ENCODE results near the gene NUDT22.

The NUDT22 gene

DNA sequence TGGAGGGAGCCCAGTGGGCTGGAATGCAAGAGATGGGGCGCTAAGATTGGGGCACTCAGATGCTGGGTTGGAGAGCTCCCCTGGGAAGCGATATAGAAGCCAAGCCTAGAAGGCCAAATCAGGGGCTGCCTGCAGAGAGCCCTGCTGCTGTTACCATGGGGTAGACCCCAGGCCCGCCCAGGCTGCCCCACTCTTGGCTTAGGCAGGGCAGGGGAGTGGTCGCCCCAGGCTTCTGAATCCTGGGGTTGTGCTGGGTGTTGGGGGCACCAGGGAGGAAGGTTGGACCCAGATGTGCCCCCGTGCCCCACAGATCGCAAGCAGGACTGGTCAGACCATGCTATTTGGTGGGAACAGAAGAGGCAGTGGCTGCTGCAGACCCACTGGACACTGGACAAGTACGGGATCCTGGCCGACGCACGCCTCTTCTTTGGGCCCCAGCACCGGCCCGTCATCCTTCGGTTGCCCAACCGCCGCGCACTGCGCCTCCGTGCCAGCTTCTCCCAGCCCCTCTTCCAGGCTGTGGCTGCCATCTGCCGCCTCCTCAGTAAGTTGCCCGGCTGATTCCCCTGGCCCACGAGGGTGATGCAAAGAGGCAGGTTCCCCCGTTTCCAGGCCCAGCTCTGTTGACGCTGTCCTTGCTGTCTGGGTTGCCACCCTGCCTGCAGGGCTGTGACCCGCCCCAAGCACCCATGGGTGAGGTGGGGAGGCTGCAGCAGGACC is 15.6 kb upstream of the NUDT22 start:
- DNase-seq (ENCODE audit: low spot score in 2 of 2), result no peak
- Histone ChIP-seq H3K36me3 (replicated peaks) (peaks cover 23% of the 10 kb centered on the region), H3K4me3 (no peak overlapping the region), H3K9me3 (no peaks in the 10 kb centered on the region), H3K4me1 (no peaks in the 10 kb centered on the region), H3K27me3 (ENCODE audit: low read depth) (no peaks in the 10 kb centered on the region)
- in situ Hi-C loops (cut with MboI; ENCODE audit: low sequenced_read_pairs), result no loop called here

DNA sequence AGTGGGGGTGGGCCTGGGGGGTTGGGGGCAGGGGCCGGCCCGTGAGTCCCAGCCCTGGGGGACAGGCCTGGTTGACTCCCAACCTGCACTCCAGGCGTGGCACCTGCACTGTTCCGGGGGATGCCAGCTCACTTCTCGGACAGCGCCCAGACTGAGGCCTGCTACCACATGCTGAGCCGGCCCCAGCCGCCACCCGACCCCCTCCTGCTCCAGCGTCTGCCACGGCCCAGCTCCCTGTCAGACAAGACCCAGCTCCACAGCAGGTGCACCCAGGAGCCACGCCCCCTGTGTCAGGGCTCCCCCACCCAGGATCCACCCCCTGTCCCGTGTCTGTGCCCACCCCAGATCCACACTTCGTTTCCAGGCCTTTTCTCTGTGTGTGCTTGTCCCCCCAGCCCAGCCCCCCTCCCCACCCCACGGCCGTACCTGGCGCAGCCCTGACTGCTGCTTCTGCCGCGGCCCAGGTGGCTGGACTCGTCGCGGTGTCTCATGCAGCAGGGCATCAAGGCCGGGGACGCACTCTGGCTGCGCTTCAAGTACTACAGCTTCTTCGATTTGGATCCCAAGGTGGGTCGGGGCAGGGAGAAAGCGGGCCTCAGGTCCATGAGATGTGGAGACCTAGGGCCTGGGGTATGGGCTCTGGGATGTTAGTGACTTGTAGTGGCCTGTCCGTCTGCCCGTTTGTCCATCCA is 14.7 kb upstream of the NUDT22 start:
- Histone ChIP-seq H3K4me1 (no peaks in the 10 kb centered on the region), H3K4me3 (no peak overlapping the region), H3K9me3 (no peaks in the 10 kb centered on the region), H3K27me3 (ENCODE audit: low read depth) (no peaks in the 10 kb centered on the region), H3K36me3 (replicated peaks) (peaks cover 15% of the 10 kb centered on the region)
- no peak for DNase-seq (ENCODE audit: low spot score in 2 of 2)
- in situ Hi-C loops (cut with MboI; ENCODE audit: low sequenced_read_pairs), result no loop called here

DNA sequence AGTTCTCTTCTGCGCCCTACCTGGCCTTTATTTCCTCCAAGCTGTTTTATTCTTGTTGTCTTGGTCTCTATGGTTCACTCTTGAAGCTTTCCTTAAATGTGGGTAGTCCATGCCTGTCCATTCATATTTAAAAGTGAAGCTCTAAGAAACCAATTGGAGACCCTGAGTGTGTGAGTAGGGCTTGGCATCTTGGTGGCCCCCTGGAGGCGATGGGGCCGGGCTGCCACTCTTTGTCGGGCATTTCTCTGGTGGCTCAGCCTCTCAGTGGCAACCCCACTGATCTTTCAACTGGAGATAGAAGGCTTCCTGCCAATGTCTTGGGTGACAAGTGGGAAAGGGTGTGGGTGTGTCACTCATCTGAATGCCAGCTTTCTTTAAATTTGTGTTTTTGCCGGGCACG is 9.2 kb upstream of the NUDT22 start:
- no peaks in the 10 kb centered on the region for H3K27me3 ChIP-seq (ENCODE audit: low read depth)
- no peak for DNase-seq (ENCODE audit: low spot score in 2 of 2)
- no peaks in the 10 kb centered on the region for H3K4me1 ChIP-seq
- in situ Hi-C loops (cut with MboI; ENCODE audit: low sequenced_read_pairs), result no loop called here
- H3K9me3 ChIP-seq, result no peaks in the 10 kb centered on the region
- H3K36me3 ChIP-seq (replicated peaks), result peaks cover 4% of the 10 kb centered on the region; the same call in 1 of the 2 replicates
- no peak overlapping the region for H3K4me3 ChIP-seq

DNA sequence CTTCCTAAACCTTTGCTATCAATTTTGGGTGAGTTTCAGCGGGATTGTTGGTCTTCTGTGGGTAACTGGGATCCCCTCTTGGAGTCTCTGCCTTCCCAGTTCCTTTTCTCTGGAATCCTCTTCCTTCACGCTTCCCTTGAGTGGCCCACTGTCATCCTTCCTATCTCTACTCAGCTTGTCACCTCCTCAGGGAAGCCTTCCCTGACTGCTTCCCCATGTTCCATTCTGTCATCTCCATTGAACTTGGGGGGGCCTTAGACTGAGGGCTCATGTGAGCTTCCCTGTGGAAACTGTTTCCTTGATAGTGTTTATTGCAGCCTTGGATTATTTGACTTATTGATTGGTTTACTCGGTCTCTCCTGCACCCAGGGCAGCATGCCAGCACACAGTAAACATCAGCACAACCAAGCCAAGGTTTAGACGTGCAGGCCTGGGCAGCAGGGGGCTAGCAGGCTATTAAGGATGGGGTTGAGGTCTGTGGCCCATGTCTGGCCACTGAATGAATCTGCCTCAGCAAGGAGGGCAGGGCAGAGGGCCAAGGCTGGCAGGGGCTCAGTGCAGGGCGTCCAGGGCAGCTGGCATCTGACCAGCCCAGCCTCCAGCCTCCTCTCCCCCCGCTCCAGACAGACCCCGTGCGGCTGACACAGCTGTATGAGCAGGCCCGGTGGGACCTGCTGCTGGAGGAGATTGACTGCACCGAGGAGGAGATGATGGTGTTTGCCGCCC is 7.3 kb upstream of the NUDT22 start:
- H3K9me3 ChIP-seq, result no peaks in the 10 kb centered on the region
- no peaks in the 10 kb centered on the region for H3K4me1 ChIP-seq
- H3K36me3 ChIP-seq (replicated peaks), result peaks cover 11% of the 10 kb centered on the region
- in situ Hi-C loops (cut with MboI; ENCODE audit: low sequenced_read_pairs), result no loop called here
- H3K4me3 ChIP-seq, result no peak overlapping the region
- H3K27me3 ChIP-seq (ENCODE audit: low read depth), result no peaks in the 10 kb centered on the region
- DNase-seq (ENCODE audit: low spot score in 2 of 2), result no peak

DNA sequence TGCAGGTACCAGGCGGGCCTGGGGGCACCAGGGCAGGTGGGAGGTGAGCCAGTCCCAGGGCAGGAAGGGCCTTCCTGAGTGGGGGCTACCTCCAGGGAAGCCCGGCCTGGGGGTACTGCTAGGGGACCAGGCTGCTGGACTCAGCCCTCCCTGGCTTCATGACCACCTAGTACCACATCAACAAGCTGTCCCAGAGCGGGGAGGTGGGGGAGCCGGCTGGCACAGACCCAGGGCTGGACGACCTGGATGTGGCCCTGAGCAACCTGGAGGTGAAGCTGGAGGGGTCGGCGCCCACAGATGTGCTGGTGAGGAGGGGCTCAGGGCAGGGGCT is 6.8 kb upstream of the NUDT22 start:
- Histone ChIP-seq H3K4me1 (no peaks in the 10 kb centered on the region), H3K36me3 (replicated peaks) (peaks cover 13% of the 10 kb centered on the region), H3K9me3 (no peaks in the 10 kb centered on the region), H3K4me3 (no peak overlapping the region), H3K27me3 (ENCODE audit: low read depth) (no peaks in the 10 kb centered on the region)
- in situ Hi-C loops (cut with MboI; ENCODE audit: low sequenced_read_pairs), result no loop called here
- no peak for DNase-seq (ENCODE audit: low spot score in 2 of 2)

DNA sequence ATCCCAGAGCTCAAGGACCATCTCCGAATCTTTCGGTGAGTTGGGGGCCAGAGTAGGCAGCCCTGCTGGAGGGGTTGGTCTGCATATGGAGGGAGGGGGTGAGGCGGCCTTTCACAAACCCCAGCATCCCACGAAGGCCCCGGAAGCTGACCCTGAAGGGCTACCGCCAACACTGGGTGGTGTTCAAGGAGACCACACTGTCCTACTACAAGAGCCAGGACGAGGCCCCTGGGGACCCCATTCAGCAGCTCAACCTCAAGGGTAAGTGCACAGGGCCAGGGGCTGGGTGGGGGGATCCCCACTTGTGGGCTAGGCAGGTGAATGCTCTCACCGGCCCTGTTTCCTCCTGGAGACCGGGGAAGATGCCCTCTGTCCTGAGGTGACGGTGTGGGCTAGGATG is 6.3 kb upstream of the NUDT22 start:
- Histone ChIP-seq H3K36me3 (replicated peaks) (peaks cover 13% of the 10 kb centered on the region), H3K9me3 (no peaks in the 10 kb centered on the region), H3K4me1 (no peaks in the 10 kb centered on the region), H3K4me3 (no peak overlapping the region), H3K27me3 (ENCODE audit: low read depth) (no peaks in the 10 kb centered on the region)
- DNase-seq (ENCODE audit: low spot score in 2 of 2), result no peak
- in situ Hi-C loops (cut with MboI; ENCODE audit: low sequenced_read_pairs), result no loop called here

DNA sequence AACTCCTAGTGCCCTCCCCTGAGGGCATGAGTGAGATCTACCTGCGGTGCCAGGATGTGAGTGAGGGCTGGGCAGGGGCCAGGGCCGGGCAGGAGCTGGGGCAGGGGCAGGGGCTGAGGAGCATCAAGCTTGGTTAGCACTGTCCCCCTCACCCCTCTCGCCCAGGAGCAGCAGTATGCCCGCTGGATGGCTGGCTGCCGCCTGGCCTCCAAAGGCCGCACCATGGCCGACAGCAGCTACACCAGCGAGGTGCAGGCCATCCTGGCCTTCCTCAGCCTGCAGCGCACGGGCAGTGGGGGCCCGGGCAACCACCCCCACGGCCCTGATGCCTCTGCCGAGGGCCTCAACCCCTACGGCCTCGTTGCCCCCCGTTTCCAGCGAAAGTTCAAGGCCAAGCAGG is 5.8 kb upstream of the NUDT22 start:
- Histone ChIP-seq H3K4me3 (no peak overlapping the region), H3K9me3 (no peaks in the 10 kb centered on the region), H3K4me1 (peaks cover 2% of the 10 kb centered on the region; the same call in 1 of the 2 replicates), H3K36me3 (replicated peaks) (peaks cover 13% of the 10 kb centered on the region), H3K27me3 (ENCODE audit: low read depth) (no peaks in the 10 kb centered on the region)
- DNase-seq (ENCODE audit: low spot score in 2 of 2), result no peak
- in situ Hi-C loops (cut with MboI; ENCODE audit: low sequenced_read_pairs), result no loop called here

DNA sequence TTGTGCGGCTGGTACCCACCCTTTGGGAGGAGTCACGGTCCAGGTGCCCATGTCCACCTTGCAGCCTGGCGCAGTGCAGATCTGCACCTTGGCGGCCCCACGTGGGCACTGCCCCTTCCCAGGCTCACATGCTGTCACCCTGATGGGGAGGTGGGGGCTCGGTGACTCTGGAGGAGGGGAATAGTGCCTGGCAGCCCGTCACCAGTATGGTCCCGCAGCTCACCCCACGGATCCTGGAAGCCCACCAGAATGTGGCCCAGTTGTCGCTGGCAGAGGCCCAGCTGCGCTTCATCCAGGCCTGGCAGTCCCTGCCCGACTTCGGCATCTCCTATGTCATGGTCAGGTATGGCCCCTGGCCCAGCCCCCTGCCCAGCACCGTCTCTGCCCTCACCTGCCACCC is 5.3 kb upstream of the NUDT22 start:
- in situ Hi-C loops (cut with MboI; ENCODE audit: low sequenced_read_pairs), result no loop called here
- no peak for DNase-seq (ENCODE audit: low spot score in 2 of 2)
- no peaks in the 10 kb centered on the region for H3K27me3 ChIP-seq (ENCODE audit: low read depth)
- peaks cover 3% of the 10 kb centered on the region; the same call in 1 of the 2 replicates for H3K4me1 ChIP-seq
- H3K36me3 ChIP-seq (replicated peaks), result peaks cover 13% of the 10 kb centered on the region
- H3K4me3 ChIP-seq, result no peak overlapping the region
- no peaks in the 10 kb centered on the region for H3K9me3 ChIP-seq

DNA sequence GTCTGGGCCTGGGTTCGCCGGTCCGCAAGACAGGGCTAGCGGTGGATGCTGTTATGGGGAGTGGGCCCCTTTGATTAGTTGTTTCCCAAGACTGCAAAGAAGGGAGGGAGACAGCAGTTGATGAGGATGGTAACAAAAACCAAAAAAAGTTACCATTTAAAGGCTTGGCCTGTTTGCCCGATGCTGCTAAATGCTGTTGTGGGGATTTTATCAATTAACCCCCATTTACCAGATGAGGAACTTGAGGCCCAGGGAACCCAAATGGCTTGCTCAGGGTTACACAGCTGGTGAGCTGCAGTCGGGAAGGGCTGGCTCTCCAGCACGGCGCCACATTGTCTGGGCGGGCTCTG is 3.4 kb upstream of the NUDT22 start:
- peaks cover 3% of the 10 kb centered on the region; the same call in 1 of the 2 replicates for H3K4me1 ChIP-seq
- no peak for DNase-seq (ENCODE audit: low spot score in 2 of 2)
- H3K4me3 ChIP-seq, result no peak overlapping the region
- no peaks in the 10 kb centered on the region for H3K9me3 ChIP-seq
- peaks cover 13% of the 10 kb centered on the region for H3K36me3 ChIP-seq (replicated peaks)
- in situ Hi-C loops (cut with MboI; ENCODE audit: low sequenced_read_pairs), result no loop called here
- H3K27me3 ChIP-seq (ENCODE audit: low read depth), result no peaks in the 10 kb centered on the region

DNA sequence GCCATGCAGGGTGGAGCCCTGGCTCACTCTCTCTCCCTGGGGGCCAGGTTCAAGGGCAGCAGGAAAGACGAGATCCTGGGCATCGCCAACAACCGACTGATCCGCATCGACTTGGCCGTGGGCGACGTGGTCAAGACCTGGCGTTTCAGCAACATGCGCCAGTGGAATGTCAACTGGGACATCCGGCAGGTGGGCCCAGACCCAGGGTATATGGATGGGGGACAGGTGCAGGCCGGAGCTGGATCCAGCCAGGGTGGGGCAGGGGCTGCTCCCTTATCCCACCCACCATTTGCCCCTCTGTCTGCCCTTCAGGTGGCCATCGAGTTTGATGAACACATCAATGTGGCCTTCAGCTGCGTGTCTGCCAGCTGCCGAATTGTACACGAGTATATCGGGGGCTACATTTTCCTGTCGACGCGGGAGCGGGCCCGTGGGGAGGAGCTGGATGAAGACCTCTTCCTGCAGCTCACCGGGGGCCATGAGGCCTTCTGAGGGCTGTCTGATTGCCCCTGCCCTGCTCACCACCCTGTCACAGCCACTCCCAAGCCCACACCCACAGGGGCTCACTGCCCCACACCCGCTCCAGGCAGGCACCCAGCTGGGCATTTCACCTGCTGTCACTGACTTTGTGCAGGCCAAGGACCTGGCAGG is 2.9 kb upstream of the NUDT22 start:
- no peak overlapping the region for H3K4me3 ChIP-seq
- H3K27me3 ChIP-seq (ENCODE audit: low read depth), result no peaks in the 10 kb centered on the region
- in situ Hi-C loops (cut with MboI; ENCODE audit: low sequenced_read_pairs), result no loop called here
- DNase-seq (ENCODE audit: low spot score in 2 of 2), result no peak
- H3K36me3 ChIP-seq (replicated peaks), result peaks cover 13% of the 10 kb centered on the region
- H3K9me3 ChIP-seq, result no peaks in the 10 kb centered on the region
- H3K4me1 ChIP-seq, result peaks cover 3% of the 10 kb centered on the region; the same call in 1 of the 2 replicates

DNA sequence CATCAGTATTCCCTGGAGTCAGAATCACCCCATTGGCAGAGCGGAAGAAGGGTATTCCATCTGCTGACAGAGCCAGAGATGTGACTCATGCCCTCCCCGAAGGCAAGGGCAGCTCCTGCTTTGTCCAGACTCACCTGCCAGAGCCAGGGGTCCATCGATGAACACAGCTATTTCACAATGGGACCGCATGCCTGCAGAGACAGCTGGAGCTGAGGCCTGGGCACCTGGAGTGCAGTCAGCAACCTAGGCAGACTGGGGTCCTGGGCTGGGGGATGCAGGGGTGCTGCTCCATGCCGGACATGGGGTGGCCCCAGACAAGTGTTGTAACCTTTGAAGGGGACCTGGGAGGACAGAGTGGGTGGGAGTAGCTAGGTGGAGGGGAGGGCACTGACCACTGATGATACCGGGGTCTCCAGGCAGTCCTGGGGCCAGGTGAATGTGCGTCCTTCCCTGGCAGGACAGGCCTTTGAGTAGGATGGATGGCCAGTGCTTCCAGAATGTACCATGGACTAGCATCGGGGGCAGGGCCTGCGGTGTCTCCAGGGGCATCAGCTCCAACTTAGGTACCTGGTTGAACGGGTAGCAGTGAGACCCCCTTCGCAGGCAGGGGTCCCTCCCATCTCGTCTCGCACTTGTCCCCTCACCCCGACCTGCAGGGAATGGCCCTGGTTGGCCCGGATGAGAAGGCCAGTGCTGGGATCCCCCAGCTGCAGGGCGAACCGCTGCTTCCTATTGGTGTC is 1.8 kb upstream of the NUDT22 start:
- in situ Hi-C loops (cut with MboI; ENCODE audit: low sequenced_read_pairs), result no loop called here
- no peaks in the 10 kb centered on the region for H3K27me3 ChIP-seq (ENCODE audit: low read depth)
- H3K4me3 ChIP-seq, result no peak overlapping the region
- H3K36me3 ChIP-seq (replicated peaks), result peaks cover 13% of the 10 kb centered on the region
- no peak for DNase-seq (ENCODE audit: low spot score in 2 of 2)
- no peaks in the 10 kb centered on the region for H3K9me3 ChIP-seq
- peaks cover 3% of the 10 kb centered on the region; the same call in 1 of the 2 replicates for H3K4me1 ChIP-seq

DNA sequence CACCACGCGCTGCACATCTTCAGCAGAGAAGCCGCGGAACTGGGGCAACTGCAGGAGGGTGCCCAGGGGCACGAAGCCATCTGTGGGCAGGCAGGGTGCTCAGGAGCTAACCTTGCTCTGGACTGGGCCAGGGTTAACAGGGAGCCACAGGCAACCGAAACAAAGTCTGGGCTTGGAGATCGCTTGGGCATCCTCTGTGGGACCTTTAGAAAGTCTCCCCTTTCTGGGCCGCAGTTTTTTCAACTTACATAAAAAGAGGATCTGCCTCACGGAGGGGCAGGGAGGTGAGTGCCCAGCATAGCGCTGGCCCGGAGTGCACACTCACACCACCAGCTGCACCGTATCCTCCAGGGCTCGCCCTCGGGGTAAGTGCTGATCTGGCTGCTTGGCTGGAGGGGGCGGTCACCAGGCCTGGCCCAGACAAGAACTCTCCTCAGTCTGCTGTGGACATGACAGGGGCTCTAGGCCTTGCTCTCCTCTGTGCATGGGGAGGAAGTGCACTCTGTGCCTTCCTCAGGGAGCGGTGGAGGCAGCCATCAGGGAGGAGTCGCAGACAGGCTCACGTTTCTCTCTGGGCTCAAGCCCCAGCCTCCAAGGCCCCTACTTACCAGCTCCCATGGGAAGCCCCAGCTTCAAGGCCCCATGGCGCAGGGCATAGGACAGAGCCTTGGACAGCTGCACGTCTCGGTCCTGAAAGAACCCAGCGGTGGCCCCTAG is 1.0 kb upstream of the NUDT22 start:
- no peak for DNase-seq (ENCODE audit: low spot score in 2 of 2)
- in situ Hi-C loops (cut with MboI; ENCODE audit: low sequenced_read_pairs), result no loop called here
- Histone ChIP-seq H3K4me3 (peak overlapping the region; percentile 79), H3K9me3 (no peaks in the 10 kb centered on the region), H3K4me1 (peaks cover 6% of the 10 kb centered on the region; the same call in 1 of the 2 replicates), H3K27me3 (ENCODE audit: low read depth) (no peaks in the 10 kb centered on the region), H3K36me3 (replicated peaks) (peaks cover 13% of the 10 kb centered on the region)
